ENCODE results near the gene SHOC2.

DNA sequence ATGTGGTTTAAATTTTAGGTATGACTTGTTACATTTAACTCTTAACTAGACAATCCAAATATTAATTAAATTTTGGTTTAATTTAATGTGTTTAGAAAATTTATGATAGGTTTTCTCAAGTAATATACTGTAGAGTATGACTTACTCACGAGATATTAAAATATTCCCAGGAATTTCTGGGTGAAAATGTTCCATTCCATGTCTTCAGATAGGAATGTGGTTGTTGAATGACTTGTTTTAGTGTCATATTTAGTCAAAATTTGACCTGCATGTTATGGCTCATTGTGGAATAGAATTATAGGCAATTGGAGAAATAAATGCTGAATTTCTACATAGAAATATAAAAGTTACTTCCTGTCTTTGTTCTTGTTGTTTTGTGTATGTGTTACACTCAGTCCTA is 46.7 kb downstream of the SHOC2 start:
- TF ChIP-seq POLR2AphosphoS5 (IDR thresholded peaks at IDR 0.05) (no peak), EZH2 (IDR thresholded peaks at IDR 0.05; ENCODE audit: borderline replicate concordance, insufficient read depth, low read length, poor library complexity, severe bottlenecking) (no peak), SMC3 (conservative IDR thresholded peaks at IDR 0.05; ENCODE audit: poor library complexity) (no peak), TAF1 (IDR thresholded peaks at IDR 0.05; ENCODE audit: low read depth) (no peak), RAD21 (conservative IDR thresholded peaks at IDR 0.05) (no peak), EP300 (conservative IDR thresholded peaks at IDR 0.05; ENCODE audit: poor library complexity, severe bottlenecking) (no peak)
- TF ChIP-seq, protein P1, sequence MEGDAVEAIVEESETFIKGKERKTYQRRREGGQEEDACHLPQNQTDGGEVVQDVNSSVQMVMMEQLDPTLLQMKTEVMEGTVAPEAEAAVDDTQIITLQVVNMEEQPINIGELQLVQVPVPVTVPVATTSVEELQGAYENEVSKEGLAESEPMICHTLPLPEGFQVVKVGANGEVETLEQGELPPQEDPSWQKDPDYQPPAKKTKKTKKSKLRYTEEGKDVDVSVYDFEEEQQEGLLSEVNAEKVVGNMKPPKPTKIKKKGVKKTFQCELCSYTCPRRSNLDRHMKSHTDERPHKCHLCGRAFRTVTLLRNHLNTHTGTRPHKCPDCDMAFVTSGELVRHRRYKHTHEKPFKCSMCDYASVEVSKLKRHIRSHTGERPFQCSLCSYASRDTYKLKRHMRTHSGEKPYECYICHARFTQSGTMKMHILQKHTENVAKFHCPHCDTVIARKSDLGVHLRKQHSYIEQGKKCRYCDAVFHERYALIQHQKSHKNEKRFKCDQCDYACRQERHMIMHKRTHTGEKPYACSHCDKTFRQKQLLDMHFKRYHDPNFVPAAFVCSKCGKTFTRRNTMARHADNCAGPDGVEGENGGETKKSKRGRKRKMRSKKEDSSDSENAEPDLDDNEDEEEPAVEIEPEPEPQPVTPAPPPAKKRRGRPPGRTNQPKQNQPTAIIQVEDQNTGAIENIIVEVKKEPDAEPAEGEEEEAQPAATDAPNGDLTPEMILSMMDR (IDR thresholded peaks at IDR 0.05; ENCODE audit: poor library complexity, severe bottlenecking), result no peak
- TF ChIP-seq, protein P2, sequence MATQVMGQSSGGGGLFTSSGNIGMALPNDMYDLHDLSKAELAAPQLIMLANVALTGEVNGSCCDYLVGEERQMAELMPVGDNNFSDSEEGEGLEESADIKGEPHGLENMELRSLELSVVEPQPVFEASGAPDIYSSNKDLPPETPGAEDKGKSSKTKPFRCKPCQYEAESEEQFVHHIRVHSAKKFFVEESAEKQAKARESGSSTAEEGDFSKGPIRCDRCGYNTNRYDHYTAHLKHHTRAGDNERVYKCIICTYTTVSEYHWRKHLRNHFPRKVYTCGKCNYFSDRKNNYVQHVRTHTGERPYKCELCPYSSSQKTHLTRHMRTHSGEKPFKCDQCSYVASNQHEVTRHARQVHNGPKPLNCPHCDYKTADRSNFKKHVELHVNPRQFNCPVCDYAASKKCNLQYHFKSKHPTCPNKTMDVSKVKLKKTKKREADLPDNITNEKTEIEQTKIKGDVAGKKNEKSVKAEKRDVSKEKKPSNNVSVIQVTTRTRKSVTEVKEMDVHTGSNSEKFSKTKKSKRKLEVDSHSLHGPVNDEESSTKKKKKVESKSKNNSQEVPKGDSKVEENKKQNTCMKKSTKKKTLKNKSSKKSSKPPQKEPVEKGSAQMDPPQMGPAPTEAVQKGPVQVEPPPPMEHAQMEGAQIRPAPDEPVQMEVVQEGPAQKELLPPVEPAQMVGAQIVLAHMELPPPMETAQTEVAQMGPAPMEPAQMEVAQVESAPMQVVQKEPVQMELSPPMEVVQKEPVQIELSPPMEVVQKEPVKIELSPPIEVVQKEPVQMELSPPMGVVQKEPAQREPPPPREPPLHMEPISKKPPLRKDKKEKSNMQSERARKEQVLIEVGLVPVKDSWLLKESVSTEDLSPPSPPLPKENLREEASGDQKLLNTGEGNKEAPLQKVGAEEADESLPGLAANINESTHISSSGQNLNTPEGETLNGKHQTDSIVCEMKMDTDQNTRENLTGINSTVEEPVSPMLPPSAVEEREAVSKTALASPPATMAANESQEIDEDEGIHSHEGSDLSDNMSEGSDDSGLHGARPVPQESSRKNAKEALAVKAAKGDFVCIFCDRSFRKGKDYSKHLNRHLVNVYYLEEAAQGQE (IDR thresholded peaks at IDR 0.05; ENCODE audit: borderline replicate concordance), result no peak
